HUDEP-2 (cell line): ENCODE measurements around the gene PRKD1.

Source experiments
- DNase-seq, 76 experiments: peaks; one replicate each; lab custom pipeline; 2025; ENCODE audit not compliant: unreplicated experiment in 76 of 76; lab: John Stamatoyannopoulos, UW

PRKD1 gene

GRCh38 chr14:29927376-29928116 lies at the start of gene PRKD1:
Gene PRKD1 (minus strand): TSS chr14:29927847.
- DNase-seq = peak in 1 of 76 experiments; percentile 1

DNA sequence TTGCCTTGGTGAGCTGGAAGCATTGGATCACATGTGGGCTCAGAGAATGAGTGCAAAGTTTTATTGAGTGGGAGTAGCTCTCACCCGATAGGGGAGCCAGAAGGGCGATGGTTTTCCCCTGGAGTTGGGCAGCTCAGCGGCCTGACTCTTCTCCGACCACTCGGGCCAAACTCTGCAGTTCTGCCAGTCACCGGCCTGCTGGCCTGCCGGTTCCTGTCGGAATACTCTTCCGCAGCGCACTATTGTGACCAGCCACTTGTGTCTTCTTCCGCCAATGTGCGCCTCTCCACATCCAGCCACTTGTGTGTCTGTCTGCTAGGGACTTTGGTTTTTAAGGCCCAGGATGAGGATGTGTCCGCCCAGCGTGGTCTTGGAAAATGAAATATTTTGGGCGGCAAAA lies 43.5 kb upstream of the PRKD1 start:
- DNase-seq = no peak

DNA sequence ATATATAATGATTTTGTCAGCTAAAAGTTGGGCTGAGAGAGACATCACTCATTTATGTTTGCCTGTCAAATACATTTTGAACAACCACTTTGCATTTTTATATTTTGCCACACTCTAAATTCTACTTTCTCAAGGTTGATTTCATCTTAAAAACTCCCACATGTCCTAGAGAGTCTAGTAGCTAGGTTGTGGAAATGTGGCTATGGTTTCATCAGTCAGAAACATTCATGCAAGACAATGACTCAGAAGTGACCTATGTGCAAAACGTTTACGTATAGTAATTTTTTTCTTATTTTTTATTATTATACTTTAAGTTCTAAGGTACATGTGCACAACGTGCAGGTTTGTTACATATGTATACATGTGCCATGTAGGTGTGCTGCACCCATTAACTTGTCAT lies 27.4 kb upstream of the PRKD1 start:
- DNase-seq = no peak

DNA sequence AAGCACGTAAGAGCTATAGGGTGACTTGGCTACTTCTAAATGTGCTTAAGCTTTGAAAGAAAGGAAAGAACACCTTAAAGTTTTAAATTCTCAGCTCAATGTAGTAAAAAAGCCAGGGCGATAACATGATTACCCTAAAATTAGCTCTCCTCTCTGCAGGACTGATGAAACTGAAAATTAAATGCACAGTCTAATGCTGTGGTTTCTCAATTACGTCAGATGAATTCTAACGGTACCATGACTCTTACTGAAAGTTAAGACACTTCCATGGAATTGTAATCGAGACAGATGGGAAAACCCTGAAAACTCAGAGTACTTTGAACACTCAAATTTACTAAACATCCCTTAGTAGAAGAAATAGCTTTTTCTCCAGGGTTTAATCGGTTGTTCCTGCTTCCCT lies 25.9 kb upstream of the PRKD1 start:
- no peak for DNase-seq

- no peak for DNase-seq
Observed at GRCh38 chr14:29944091-29944490, 16.4 kb upstream of the PRKD1 start.

GRCh38 chr14:29941401-29941800 lies 13.8 kb upstream of the PRKD1 start:
- DNase-seq = no peak

GRCh38 chr14:29940482-29940881 lies 12.8 kb upstream of the PRKD1 start:
- no peak for DNase-seq

- DNase-seq = no peak
Observed at GRCh38 chr14:29937116-29937515, 9.5 kb upstream of the PRKD1 start.

DNA sequence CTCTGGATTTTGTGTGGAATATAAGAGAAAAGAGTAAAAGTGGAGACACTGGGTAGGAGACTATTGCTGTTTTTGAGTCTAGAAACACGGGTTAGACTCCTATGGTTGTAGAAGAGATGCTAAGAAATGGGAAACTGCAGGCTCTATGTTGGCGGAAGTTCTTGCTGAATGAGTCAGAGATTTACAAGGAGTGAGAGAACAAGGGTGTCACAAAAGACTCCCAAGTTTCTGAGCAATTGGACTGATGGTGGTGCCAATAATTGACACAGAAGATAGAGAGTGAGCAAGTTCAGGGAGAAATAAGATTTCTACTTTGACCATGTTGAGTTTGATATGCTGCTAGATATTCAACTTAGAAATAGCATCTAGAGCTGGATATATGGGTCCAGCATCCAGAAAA lies 2.6 kb upstream of the PRKD1 start:
- no peak for DNase-seq

GRCh38 chr14:29928117-29928640 lies 532 bp upstream of the PRKD1 start:
- DNase-seq = no peak

GRCh38 chr14:29926701-29927375 lies 809 bp downstream of the PRKD1 start:
- DNase-seq = peak in 1 of 76 experiments; percentile 1

DNA sequence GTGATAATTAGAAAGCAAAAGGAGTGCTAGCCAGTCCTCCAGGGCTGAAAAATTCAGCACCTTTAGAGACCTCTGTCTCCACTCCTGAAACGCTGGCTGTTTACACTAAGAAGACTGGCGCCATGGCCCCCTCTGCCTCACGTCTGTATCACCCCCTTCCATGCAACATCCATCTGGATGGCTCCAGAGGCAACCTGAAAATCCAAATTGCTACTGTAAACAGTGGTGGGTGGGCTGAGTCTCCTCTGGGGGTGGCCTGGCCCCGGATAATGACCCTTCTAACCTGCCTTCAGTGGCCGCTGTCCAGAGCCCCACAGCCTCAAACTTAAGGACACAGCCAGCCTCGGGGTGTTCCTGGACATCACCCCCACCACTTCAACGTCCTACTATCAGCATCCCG lies 1.4 kb downstream of the PRKD1 start:
- DNase-seq = no peak

DNA sequence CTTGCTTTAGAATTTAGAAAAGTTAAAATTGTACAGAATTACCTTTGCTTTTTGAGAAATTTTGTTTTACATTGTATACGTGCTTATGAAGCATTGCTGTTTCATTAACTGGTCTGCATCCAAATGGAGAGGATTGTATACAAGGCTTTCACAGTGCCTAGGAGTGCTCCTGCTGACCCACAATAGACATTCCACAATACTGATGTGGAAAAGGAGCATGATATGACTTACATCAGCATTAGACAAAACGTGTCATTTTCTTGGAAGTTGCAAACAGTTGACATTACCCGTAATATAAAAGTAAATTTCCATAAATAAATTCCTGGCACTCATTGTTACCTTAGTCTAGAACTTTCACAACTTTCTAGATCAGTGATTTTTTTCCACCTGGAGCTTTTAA lies 1.9 kb downstream of the PRKD1 start:
- no peak for DNase-seq

GRCh38 chr14:29925101-29925722 lies 2.4 kb downstream of the PRKD1 start:
- no peak for DNase-seq

- DNase-seq = no peak
Observed at GRCh38 chr14:29919845-29920244, 7.8 kb downstream of the PRKD1 start.

GRCh38 chr14:29918981-29919380 lies 8.7 kb downstream of the PRKD1 start:
- DNase-seq = no peak

DNA sequence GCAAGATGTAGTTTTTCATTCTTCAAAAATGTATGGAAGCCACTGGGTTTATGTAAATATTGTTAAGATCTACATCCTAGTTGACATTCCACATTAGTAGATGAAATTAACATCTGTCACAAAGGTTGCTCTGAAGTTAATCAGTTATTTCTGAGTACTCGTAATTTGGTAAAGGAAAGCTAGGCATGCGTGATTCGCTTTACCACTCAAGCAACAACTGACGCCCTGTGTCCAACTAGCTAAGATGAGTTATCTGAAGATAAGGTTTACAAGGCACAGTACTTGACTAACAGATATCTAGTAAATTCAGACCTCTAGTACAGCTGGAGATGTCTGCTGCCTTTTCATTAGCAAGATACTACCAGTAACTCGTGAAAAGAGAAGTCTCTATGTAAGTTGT lies 14.1 kb downstream of the PRKD1 start:
- no peak for DNase-seq

DNA sequence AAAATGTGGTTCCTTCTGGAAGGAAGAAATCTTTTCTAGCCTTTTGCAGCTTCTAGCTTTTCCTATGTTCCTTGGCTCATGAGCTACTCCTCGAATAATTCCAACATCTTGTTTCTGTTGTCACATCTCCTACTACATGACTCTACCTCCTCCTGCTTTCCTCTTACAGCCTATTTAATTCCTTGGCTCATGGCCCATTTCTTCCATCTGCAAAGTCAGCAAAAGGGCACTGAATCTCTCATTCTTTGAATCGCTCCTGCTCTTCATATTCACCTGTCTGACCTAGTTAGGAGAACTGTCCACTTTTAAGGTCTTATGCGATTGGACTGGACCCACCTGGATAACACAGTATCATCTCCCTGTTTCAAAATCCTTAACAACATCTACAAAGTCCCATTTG lies 15.8 kb downstream of the PRKD1 start:
- no peak for DNase-seq

- DNase-seq = no peak
Observed at GRCh38 chr14:29908652-29909577, 18.7 kb downstream of the PRKD1 start.

- DNase-seq = no peak
Observed at GRCh38 chr14:29906256-29906870, 21.3 kb downstream of the PRKD1 start.
